ENCODE data around the gene ZNF444. TPM values are rescaled to one million over a fixed set of nuclear protein-coding genes. Genes with fewer than 3 reads are reported as not detected.

The ZNF444 gene
- polyA plus RNA-seq, 3 donors: 39.9 to 48.7 (median 41.2) TPM

DNA sequence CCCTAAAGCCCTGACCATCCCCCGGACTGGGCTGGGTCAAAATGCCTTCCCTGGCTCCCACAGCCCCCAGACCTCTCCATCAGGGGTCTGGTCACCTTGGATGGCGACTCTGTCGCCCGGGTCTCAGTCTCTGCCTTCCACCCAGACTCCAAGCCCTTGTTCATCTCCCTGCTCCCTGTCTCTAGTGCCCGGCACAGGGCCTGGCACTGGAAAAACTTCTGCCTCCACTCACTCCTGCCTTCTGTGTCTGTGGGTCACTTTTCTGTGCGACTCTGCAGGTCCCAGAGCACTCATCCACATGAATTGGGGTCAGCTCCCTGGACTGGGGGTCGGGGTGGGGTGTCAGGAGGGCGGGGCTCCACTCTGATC, 21.1 kb upstream of the ZNF444 start:
- DNase-seq: no peak

DNA sequence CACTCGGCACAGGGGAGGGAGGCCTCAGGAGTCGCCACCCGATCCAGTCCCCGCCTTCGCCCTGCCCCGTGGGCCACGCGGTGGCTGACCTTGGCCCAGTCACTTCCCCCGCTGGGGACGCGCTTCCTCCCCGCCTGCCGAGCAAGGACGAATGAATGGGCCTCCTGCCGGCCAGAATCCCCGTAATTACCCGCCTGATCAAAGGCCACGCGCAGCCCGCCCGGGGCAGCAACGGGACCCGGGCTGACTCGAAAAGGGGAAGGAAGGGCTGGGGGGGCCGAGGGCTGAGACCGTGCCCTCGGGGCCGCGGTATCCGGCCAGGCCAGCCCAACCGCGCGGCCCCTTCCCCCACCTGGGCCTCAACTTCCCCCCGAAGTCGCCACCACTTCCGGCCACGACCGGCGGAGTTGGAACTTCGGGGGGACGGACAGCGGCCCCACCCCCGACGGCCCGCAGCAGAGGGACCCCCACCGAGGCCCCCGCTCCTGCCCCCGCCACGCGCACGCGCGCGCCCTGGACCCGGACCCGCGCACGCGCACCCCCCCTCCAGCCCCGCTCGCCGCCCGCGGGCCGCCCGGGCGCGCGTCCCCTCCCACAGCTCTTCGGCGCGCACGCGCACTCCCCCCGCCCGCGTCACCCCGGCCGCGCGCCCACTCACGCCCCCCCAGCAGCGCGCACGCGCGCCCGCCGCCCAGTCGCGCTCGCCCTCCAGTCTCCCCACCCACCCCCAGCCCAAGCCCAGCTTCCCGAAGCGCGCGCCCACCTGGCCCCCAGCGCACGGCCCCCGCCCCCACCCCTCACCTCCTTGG, 20.5 kb upstream of the ZNF444 start:
- no peak for DNase-seq

DNA sequence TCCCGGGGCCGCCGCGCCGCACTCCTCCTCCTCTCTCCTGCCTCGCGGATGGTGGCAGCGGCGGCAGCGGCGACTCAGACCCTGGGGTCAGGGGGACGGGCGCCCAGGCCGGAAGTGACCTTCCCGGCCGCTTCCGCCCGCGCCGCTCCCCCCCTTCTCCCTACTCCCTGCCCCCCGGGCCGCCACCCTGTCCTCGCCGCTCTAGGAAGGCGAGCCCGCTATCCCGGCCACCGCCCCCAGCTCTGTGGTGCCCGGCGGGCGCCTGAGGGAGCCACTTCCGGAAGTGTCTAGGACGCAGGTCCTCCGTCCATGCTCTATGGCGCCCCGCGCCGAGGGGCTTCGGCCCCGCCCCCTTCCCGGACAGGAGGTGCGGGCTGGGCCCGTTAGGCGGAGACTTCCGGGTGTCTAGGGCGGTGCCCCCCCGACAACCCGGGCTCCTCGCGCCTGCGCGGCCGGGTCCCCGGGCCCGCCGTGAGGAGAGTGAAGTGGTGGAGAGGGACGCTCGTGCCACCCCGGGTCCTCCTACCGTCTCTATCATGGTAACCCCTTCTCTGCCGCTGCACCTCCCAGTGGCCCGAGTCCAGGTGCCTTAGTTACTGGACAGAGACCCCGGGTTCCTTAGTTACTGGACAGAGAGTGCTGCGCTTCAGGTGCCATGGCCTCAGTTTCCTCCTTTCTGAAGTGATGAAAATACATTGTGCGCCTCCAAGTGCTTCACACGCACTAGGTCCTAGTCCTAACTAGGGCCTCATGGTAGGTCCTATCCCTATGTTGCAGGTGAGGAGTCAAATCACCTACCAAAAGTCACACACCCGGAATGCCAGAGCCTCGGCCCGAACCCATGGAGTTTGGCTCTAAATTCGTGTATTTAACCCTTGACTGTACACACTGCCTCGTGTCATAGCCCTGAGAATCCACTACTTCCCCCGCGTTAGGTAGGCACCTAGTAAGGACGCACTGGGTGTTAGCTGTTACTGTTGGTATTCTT, 19.6 kb upstream of the ZNF444 start, which contains the start of gene ZNF787:
TSS of gene ZNF787 (minus strand) at position 116 of the 988 bp plus-strand sequence. CDS start 18,078 bp downstream, outside the sequence.
- peak; percentile 98 for DNase-seq

DNA sequence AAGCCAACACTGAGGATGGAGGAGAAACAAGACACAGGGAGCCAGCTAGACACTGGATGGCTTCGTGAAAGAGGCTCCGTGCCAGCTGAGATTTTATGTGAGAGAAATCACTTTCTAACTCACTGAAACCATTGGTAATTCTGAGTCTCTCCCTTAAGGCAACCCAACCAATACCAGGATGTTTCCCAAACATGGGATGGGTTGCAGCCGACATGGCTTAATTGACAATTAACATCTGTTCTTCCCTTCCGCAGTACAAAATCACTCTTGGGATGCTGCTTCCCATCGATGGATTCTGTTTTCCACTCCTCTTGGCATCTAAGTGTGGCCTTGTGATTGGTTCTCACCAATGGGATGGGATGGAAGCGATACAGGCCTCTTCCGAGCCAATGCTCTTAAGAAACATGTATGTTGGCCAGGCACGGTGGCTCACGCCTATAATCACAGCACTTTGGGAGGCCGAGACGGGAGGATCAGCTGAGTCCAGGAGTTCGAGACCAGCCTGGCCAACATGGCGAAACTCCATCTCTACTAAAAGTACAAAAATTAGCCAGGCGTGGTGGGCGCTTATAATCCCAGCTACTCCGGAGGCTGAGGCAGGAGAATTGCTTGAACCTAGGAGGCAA, 17.7 kb upstream of the ZNF444 start:
- DNase-seq: no peak

DNA sequence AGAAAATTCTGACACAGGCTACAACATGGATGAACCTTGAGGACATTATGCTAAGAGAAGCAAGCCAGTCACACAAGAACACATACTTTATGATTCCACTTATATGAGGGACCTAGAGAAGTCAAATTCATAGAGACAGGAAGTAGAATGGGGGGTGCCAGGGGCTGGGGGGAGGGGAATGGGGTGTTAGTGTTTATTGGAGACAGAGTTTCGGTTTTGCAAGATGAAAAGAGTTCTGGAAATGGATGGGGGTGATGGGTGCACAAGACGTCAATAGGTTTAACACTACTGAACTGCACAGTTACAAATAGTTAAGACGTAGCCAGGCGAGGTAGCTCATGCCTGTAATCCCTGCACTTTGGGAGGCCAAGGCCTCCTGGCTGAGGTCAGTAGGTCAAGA, 16.5 kb upstream of the ZNF444 start:
- no peak for DNase-seq

DNA sequence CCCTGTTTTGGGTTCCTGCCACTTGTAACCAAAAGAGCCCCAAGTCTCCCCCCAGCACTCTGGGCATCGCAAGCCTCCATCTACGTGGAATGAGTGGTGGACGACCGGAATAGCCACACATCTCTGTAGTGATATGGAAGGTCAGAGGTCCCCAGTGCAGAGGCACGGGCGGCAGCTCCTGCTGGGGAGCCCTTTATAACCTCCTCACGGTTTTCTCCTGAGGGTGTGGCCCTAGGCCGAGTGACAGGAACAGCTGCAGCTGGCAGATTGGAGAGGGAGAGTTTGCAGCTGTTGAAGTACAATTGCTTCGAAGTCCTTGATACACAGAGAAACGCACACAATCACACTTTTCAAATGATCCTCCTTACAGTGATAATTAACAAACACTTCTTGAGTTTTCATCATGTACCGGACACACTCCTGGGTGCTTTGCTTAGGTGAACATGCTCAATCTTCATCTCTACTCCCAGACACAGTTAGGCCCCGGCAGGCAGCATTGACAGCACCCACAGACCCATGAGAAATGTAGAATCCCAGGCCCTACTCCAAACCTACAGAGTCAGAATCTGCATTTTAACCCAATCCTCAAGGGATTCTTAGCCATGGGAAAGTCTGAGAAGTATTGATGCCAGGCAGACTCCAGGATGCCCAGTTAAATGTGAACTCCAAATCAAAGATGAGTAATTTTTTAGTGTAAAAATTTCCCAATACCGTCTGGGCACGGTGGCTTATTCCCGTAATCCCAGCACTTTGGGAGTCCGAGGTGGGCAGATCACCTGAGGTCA, 15.1 kb upstream of the ZNF444 start:
- no peak for DNase-seq

DNA sequence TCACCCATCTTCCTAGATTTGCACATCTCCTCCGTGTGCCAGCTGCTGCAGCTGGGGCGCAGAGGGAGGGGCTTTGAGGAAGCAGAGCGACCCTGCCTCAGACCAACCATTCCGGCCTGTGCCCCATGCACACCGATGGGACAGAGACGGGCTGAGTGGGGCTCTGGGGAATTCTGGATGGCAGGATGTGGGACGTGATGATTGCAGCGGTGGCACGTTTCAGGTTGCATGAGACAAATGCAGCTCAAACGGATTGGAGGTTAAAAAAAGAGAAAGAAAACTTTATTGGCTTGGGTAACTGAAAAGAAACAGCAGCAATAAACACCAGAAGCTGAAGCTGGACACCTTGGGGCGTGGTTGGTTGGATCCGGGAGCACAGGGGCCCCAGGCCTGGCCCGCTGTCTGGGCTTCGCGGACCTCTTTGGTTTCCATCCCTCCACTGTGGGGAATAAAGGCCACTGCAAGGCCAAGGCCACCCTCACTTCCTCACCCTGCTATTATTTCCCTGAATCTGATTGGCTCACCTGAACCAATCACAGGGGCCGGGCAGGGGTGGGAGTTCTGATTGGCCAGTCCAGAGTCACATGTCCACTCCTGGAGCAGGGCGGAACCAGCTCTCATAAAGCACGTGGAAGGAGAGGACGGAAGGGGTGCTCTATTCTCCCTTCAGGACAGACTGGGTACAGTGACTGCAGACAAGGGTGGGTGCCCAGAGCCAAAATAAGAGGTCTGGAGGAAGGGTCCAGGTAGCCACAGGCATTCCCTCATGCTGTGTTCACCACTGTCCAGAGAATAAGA, 13.9 kb upstream of the ZNF444 start:
- no peak for DNase-seq

DNA sequence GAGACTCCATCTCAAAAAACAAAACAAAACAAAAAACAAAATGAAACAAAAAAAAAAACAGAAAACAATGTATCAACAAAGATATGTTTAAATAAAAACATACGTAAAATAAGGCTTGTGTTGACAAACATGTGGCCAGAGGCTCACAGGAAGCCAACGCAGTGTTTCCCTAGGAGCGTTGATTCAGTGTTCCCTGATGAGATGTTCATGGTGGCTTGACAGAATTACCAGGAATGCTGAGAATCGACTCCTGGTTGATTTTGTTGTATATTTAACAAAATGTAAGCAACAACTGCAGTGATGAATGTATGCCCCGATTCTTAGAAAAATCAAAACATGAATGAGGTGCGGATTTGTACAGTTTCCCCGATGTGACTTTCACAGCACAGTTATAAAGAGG, 11.1 kb upstream of the ZNF444 start:
- no peak for DNase-seq

DNA sequence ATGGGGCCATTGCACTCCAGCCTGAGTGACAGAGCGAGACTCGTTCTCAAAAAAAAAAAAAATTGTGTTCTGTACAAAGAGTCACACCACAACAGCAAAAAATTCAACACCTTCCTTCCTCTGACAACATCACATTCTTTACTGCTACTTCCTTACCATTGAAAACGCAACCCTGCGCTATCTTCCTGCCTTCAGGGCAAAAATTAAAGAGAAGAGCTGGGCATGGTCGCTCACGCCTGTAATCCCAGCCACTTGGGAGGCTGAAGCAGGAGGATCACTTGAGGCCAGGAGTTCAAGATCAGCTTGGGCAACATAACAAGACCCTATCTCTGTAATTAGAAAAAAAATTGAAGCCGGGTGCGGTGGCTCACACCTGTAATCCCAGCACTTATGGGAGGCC, 9.4 kb upstream of the ZNF444 start:
- DNase-seq: no peak

DNA sequence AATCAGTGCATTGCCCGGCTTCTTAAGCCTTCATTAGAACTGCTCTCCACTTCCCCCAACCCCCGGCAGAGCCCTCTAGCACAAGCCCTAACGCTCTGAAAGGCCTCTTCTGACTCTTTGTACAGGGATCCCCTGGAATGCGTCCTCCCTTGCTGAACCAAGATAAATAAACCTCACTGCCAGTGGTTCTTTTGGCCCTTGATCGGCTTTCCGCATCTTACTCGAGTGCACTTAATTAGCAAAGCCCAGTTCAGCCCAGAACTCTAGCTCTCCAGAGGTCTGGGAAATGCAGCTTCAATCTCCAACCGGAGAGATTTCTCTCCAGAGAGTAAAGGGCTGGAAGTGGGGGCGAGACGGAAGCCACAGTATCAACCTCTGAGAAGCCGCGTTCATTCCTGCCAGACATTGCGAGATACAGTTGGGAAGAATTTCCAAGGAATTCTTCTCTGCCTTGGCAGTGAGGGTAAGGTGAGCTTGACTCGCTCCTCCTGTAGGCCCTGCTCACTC, 8.7 kb upstream of the ZNF444 start:
- peak; percentile 77 for DNase-seq

DNA sequence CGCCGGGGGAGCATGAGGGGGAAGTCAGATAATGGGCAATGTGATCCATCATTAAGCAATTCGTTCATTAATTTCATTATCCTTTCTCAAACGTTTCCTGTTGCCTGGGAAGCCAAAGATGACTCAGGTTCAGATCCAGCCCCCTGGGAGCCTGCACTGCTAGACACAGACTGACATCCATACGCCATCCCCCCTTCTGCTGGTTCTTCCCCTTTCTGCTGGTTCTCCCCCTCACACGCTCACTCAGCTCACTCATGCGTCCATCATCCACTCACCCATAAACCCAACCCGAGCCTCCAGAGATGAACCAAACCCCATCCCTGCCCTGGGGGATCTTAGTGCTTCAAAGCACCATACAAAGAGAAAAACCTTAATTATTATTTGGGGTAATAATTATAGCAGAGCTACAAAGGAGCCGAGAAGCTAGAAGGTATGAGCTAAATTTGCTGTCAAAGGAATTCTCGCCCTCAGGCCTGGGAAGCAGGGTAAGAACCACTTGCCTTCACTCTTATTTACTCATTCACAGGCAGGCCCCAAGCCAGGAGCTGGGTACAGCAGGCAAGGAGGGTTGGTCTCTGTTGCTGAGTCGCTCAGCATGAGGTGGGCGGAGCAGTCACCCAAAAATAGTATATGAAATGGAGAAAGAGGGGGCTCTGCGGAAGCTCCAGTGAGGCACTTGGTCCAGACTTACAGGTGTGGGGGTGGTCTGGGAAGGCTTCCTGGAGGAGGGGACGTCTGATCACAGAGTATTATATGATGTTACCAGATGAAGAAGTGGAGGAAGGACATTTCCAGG, 7.0 kb upstream of the ZNF444 start:
- no peak for DNase-seq

DNA sequence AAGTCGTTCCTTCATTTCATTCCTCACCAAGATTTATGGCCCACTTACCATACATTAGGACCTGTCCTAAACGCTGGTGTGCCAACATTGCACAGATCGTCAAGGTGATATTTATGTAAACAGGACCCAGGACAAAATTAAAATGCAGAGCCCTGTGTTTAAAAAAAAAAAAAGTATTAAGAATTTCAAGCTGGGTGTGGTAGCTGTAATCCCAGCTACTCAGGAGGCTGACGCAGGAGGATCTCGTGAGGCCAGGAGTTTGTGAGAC, 6.5 kb upstream of the ZNF444 start:
- DNase-seq: no peak

DNA sequence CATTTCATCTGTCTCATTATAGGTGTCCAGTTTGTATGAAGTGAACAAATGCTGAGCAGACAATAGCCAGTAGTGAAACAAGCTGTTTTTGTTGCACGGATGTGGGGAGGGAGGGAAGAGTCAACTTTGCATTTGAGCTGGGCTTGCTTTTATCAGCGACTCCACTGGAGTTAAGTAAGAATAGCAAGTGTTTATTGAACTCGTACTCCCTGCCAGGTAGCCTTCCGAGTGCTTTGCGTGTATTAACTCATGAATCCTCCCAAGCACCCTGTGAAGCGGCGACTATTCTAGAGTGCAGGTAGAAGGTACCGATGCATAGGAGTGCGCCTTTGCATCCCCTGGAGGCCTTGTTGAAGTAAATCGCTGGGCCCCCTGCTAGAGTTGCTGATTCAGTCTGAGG, 4.7 kb upstream of the ZNF444 start:
- no peak for DNase-seq

DNA sequence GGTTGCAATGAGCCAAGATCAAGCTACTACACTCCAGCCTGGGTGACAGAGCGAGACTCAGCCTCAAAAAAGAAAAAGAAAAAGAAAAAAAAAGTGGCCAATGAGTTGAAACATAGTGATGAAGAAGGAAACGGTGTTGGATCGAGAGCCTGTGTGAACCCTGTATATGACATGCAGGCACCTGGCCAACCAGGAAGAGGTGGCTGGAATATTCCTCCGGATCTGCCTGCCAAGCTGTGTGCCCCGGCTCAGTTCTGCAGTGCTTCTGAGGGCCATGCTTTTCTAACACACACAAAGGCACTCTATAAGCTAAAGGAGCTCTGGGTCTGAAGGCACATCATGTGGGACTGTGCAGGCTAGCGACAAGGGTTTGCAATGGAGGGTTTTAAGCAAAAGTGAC, 3.7 kb upstream of the ZNF444 start:
- DNase-seq: no peak

DNA sequence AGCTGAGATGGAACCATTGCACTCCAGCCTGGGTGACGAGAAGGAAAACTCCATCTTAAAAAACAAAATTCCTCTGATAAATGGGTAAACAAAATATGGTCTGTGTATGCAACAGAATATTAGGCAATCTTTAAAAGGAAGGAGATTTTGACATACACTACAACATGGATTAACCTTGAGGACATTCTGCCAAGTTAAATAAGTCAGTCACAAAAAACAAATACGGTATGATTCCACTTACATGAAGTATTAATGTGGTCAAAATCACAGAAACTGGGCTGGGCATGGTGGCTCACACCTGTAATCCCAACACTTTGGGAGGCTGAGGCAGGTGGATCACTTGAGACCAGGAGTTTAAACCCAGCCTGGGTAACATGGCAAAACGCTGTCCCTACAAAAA, 3.0 kb upstream of the ZNF444 start:
- DNase-seq: no peak

DNA sequence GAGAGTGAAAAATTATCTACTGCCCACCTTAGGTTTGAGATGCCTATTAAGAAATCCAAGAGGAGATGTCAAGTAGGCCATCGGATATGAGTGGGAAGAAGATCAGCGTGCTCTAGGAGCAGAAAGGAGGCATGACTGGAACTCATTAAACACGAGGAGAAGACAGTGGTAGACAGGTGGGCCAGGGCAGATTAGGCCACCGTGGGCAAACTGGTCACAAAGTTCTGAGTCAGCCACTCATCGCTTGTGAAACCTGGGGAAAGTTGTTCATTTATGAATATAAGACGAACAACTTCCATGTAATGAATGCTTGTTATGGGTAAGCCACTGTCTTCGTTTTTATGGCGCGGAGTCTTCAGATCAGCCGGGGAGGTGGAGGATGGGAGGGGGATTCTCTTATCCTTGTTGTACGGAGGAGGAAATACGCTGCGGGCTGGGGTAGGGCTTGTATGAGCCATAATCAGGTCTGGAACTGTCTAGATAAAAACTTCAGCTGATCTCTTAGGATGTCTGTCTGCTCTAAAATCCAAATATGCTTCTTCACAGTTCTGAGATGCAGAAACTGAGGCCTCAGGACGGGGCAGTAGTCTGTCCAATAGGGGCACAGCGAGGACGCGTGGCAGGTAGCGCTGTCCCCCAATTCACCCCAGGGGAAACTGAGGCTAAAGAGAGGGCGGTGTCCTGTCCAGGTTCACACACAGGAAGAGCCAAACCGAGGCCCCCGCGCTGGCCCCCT, 1.1 kb upstream of the ZNF444 start:
- no peak for DNase-seq

DNA sequence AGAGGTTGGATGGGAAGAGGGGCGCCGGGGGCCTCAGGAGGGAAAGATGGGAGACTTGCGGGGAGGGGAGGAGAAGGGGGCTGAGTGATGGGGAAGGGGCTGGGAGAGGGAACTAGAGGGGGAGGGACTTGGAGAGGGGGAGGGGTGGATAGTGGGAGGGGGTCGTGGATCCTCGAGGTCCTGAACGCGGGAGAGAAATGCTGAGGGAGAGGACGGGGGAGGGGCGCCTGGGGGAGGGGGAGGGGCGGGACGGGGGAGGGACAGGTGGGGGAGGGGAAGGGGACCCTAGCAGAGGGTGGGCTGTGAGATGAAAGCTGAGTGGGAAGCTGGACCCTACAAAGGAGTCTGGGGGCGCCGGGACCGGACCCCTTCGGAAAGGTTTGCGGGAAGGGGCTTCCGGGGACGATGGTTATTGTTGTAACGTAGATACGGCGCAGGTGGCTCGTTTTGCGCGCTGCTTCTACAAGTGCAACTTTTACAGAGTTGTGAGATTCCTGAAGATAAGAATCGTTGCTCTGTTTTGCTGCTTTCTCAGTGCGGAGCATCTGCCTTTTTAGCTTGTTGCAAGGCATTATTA, 418 bp downstream of the ZNF444 start:
- DNase-seq: no peak

DNA sequence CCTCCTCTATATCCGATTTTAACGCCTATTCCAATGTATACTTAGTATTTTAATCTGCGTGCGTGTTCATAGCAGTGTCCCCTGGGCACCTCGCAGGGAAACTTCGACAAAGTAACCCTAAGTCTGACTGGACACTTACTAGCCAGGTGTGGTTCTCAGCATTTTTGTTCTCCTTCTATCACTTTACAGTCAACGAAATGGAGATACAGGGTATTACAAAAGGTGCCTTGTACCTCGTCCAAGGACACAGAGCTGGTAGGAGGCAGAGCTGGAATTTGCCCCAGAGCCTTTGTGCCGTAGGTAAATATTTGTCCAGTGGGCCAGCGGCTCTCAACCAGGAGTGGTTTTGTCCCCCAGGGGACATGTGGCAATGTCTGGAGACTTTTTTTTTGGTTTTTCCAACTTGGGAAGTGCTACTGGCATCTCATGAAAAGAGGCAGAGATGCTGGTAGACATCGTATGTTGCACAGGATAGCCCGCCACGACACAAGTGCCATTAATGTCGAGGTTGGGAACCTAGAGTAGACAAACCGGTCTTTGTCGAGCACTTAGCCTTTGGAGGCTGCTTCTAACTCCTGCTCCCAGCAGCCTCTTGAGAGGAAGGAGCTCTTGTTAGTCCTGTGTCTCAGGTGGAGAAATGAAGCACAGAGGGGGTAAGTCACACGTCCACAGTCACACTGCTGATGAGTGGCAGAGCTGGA, 1.1 kb downstream of the ZNF444 start:
- DNase-seq: no peak

Measured in renal pelvis (tissue), 4 donors.